Occipital lobe (tissue), 2 donors: Measurements from ENCODE around the gene ERAS. TPM values are rescaled to one million over a fixed set of nuclear protein-coding genes. Genes with fewer than 3 reads are reported as not detected.

Experiments
- DNase-seq: peaks from one replicate; lab custom pipeline; 2025; lab: John Stamatoyannopoulos, UW
- total RNA-seq: library from RNA; depleted of rRNA; stranded (reverse); fragments of >200 nt; gene quantifications from one replicate; pipeline ENCODE4 v1.2.3, GENCODE V29; 2014

ERAS gene
- not detected for total RNA-seq

- DNase-seq: no peak
Observed at GRCh38 chrX:48826135-48826875, at the start of gene ERAS. Gene ERAS (plus strand): TSS chrX:48826513. CDS start chrX:48829124, 2,611 bp downstream.

DNA sequence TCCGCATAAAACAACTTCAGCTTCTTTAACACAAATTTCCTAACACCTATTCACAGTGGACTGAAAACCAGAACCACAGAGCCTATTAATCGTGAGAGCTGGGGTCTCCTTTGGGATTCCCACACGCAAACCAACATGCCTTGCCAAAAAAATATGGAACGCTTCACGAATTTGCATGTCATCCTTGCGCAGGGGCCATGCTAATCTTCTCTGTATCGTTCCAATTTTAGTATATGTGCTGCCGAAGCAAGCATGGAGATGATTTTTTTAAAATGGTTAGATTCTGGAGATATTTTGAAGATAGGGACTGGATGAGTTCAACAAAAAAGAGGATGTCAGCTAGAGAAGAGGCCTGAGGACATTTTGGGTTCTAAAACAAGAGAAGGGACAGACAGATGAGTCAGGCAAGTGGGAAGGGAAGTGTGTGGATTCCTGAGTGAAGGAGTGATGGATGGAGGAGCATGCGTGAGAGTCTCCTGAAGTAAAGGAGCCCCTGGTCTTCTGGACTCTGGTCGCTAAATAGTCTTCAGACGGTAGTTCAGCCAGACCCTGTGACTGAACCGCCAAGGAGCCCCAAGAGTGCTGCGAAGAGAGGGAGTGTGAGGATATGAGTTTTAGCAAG lies 49.4 kb upstream of the ERAS start:
- no peak for DNase-seq

- DNase-seq: no peak
Observed at GRCh38 chrX:48779399-48779798, 46.9 kb upstream of the ERAS start.

DNA sequence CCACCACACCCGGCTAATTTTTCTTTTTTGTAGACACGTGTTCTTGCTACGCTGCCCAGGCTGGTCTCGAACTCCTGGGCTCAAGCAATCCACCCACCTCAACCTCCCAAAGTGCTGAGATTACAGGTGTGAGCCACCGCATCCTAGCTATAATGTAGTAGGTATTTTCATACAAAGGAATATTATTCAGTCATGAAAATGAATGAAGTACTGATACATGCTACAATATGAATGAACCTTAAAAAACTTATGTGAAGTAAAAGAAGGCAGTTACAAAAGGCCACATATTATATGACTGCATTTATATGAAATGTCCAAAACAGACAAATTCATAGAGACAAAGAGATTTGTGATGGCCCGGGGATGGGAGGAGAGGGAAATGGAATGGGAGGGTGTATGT lies 44.6 kb upstream of the ERAS start:
- no peak for DNase-seq

- DNase-seq: no peak
Observed at GRCh38 chrX:48782216-48782615, 44.1 kb upstream of the ERAS start.

DNA sequence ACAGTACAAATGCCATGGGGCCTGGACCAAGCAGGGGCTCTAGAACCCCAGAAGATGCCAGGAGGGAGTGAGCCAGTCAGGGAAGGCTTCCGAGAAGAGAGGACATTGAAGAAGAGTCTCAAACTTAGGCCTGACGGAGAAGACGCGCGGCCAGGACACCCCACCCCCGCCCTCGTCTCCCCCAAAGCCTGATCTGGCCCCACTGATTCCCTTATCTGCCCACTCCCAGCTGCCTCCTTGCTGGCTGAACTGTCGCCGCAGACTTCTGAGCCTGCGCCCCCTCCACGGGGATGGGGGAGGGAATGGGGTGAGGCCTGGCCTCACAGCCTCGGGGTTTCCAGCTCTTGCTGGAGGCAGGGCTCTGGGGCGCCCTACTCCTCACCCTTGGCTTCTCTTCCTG lies 43.5 kb upstream of the ERAS start:
- no peak for DNase-seq

GRCh38 chrX:48784726-48785125 lies 41.6 kb upstream of the ERAS start:
- DNase-seq: no peak

- no peak for DNase-seq
Observed at GRCh38 chrX:48785186-48785539, 41.1 kb upstream of the ERAS start.

DNA sequence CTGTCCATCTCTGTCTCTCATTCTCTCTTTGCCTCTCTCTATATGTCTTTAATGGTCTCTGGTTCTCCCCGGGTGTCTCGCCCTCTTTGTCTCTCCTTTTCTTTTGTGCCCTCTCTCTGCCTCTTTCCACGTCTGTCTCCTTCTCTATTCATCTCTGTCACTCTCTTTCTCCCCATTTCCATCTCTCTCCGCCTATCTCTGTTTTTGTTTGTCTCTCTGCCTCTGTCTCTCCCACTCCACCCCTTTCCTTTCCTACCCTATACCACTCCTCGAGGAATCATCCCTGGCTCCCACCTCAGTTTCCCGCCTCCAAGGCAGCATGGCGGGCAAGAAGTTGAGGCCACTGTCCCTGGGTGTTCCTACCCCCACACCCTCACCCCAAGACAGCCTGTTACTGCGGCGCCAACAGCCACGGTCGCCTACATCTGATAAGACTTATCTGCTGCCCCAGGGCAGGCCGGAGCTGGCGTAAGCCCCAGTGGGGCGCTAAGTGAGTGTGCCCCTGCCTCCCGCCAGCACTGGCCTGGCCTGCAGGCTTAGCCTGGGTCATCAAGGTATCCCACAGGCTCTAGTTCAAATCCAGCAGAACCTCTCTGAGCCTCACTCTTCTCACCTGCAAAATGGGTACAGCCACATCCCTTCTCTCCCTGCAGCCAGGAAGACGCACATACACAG lies 40.6 kb upstream of the ERAS start:
- DNase-seq: no peak

GRCh38 chrX:48786341-48786800 lies 39.9 kb upstream of the ERAS start, which contains the start of gene GATA1:
Gene GATA1 (plus strand): TSS chrX:48786590. CDS start chrX:48791110, 4,520 bp downstream.
- no peak for DNase-seq

GRCh38 chrX:48786825-48787504 lies 39.3 kb upstream of the ERAS start:
- DNase-seq: no peak

DNA sequence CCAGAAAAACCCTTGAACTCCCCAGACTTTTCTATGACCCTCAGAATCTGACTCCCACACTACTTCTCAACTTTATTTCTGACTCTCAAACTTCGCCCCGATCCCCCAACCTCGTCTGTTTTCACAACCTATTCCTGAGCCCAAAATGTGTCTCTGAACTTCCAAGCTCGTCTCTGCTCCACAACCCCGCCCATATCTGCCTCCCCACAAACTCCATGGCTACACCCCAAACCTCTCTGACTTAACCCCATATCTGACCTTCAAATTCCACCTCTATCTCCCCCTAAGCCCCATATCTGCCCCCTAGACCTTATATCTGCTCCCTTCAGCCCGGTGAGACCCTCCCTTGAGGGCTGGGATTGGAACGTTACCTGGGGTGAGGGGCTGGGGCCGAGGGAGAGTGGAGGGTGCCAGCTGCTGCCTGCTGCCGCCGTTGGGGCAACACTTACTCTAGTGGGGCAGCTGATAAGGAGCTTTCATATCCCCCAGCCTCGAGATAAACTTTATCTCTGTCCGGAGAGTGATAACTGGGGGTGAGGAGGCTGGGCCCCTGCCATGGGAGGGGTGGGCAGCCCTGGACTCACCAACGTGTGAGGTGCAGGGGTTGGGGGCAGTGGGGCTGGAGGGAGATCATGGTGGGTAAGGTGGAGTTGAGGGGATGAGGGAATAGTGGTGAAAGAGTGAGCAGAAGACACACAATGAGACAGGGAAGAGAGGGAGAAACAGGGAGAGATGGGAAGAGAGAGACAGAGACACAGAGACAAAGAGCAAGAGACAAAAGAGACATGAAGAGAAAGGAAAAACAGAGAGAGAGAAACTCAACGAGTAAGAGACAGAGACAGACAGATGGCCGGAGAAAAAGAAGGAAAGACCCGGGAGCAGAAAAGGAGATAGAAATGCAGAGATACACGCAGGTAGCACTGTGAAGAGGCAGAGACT lies 38.5 kb upstream of the ERAS start:
- DNase-seq: no peak

DNA sequence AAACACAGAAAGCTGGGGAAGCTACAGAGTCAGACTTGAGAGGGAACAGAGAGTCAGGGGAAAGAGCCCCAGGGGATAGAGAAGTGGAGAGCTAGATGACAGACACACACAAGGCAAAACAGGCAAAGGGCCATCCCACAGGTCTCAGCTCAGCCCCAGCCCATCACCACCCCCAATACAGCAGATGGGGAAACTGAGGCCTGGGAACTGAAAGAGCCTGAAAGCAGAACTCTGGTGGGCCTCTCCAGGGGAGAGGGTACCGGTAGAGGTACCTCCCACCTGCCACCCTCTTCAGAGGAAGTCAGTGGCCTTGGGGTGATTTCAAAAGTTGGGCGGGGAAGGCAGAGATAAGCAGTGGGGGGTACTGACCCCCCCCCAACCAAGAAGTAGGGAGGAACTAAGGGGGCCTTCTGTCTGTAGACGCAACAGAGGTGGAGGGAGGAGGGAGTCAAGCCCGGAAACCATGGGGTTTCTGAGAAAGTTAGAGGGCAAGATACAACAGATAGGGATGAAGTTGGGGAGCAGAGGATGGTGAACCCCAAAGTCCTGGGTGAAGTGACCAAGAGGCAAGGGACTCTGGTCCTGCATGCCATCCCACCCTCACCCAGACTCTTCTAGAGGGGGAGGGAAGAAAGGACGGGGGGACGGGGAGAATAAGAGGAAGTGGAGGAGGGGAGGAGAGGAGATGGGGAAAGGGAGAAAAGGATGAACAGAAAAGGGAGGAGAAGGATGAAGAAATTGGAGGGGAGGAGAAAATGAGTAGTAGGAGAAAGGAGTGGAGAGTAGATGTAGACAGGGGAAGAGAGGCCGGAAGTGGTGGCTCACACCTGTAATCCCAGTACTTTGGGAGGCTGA lies 36.7 kb upstream of the ERAS start:
- no peak for DNase-seq

DNA sequence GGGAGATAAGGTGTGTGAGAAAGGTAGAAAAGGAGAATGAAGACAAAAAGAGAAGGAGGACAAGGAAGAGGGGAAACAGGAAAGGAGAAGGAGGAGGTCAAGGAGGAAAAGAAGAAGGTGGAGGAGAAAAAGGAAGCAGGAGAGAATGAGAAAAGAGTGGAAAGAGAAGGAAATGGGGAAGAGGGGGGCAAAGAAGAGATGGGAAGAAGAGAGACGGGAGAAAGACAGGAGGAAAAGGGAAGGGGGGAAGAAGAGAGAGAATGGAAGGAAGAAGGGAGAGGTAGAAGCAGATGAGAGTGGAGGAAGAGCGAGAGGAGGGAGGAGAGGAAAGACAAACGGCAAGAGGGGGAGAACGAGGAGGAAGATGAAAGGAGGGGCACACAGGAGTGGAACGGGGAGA lies 35.8 kb upstream of the ERAS start:
- DNase-seq: no peak

GRCh38 chrX:48791063-48791820 lies 35.1 kb upstream of the ERAS start:
- no peak for DNase-seq

DNA sequence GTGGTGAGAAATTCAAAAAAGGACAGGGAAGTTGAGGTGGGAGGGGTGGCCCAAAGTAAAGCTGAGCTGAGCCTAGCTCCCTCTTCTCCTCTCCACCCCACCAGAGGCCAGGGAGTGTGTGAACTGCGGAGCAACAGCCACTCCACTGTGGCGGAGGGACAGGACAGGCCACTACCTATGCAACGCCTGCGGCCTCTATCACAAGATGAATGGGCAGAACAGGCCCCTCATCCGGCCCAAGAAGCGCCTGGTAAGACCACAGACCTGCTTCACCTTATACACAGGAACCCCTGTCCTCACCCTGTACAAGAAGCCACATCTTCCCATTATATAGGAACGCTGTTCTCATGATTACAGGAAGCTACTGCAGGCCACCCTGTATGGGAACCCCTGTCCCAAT lies 34.1 kb upstream of the ERAS start:
- DNase-seq: no peak

DNA sequence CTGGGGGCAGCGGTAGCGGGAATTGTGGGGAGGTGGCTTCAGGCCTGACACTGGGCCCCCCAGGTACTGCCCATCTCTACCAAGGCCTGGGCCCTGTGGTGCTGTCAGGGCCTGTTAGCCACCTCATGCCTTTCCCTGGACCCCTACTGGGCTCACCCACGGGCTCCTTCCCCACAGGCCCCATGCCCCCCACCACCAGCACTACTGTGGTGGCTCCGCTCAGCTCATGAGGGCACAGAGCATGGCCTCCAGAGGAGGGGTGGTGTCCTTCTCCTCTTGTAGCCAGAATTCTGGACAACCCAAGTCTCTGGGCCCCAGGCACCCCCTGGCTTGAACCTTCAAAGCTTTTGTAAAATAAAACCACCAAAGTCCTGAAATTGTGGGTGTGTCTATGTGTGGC lies 32.4 kb upstream of the ERAS start:
- DNase-seq: no peak

GRCh38 chrX:48794340-48794910 lies 31.9 kb upstream of the ERAS start:
- DNase-seq: no peak
